Colonic mucosa (tissue), 4 donors: ENCODE measurements around the gene BBS2. TPM values are rescaled to one million over a fixed set of nuclear protein-coding genes. Genes with fewer than 3 reads are reported as not detected.

Experiments used
- DNase-seq: peaks from one replicate; pipeline ENCODE4 v3.0.0-alpha.2; 2020
- H3K27ac ChIP-seq: fragments of 200-600 bp; one replicate; pipeline ENCODE4 v1.8.0; 2021
- H3K27me3 ChIP-seq: fragments of 200-600 bp; one replicate; pipeline ENCODE4 v1.8.0; 2021
- H3K36me3 ChIP-seq: fragments of 200-600 bp; one replicate; pipeline ENCODE4 v1.8.0; 2021
- H3K4me1 ChIP-seq: fragments of 200-600 bp; one replicate; pipeline ENCODE4 v1.8.0; 2021; ENCODE audit warnings: mild to moderate bottlenecking
- H3K4me3 ChIP-seq: fragments of 200-600 bp; one replicate; pipeline ENCODE4 v1.8.0; 2021
- H3K9ac ChIP-seq, 2 donors: one replicate each; pipeline ENCODE4 v1.7.0; 2013; ENCODE audit warnings: control low read depth in 2 of 2, low read depth in 2 of 2, low read length in 2 of 2
- H3K9me3 ChIP-seq: fragments of 200-600 bp; one replicate; pipeline ENCODE4 v1.8.0; 2021
- CTCF ChIP-seq: fragments of 200-600 bp; IDR thresholded peaks from one replicate; pipeline ENCODE4 v1.8.0; 2022; ENCODE audit warnings: antibody characterized with exemption, mild to moderate bottlenecking
- intact Hi-C: fragments of 100-400 bp; cut with DNase I; formaldehyde crosslinking; loops from one replicate; pipeline ENCODE4 v1.14.1; 2022
- total RNA-seq, 2 donors: library from RNA; stranded (reverse); fragmentation: NEBNext Ultra II Directional in 1 of 2; extraction: Animal tissue kit (Norgen Biotek cat#: 25700) in 1 of 2; gene quantifications; one replicate each; pipeline ENCODE4 v1.2.1, GENCODE V29; 2021
- donor health status: healthy.
- donor health status: DM: no; HTN: no; CAD: no.
- donor health status: DM: no; HTN: no; CAD: no.

The BBS2 gene
- 10 to 100 TPM; 22.5 to 32.1 TPM for total RNA-seq

- H3K9me3 ChIP-seq = no peaks in the 10 kb centered on the region
These were observed at the start of gene BBS2 for GRCh38 chr16:56519459-56520250. BBS2 (minus strand) TSS chr16:56520024; CDS start chr16:56519862, 162 bp downstream.

GRCh38 chr16:56564793-56565477, 45.1 kb upstream of the BBS2 start, which contains the start of gene MT4:
MT4 (plus strand) TSS chr16:56565073; CDS start chr16:56565129, 56 bp downstream.
- Histone ChIP-seq H3K9ac (no peak within 1 kb of the TSS), H3K4me3 (no peak within 1 kb of the TSS), H3K9me3 (no peaks in the 10 kb centered on the region), H3K27ac (no peak within 1 kb of the TSS), H3K4me1 (no peaks in the 10 kb centered on the region), H3K36me3 (no peaks in the 10 kb centered on the region), H3K27me3 (no peaks in the 10 kb centered on the region)
- no peak for DNase-seq
- intact Hi-C loops = no loop called here
- no peak for TF ChIP-seq CTCF

More at GRCh38 chr16:56519459-56520250, at the start of gene BBS2:
- no peak for TF ChIP-seq CTCF
- no peaks in the 10 kb centered on the region for H3K27me3 ChIP-seq
- H3K4me3 ChIP-seq = peak within 1 kb of the TSS; percentile 99
- DNase-seq = peak; percentile 92
- peak within 1 kb of the TSS; percentile 63 to 93 for H3K9ac ChIP-seq
- intact Hi-C loops = loop anchor here (5.0 to 10.0 kb wide), 2 partner anchors 85 to 183 kb away; partner anchors contain the start of gene MT2A
- H3K27ac ChIP-seq = peak within 1 kb of the TSS; percentile 97
- H3K4me1 ChIP-seq = peaks cover 6% of the 10 kb centered on the region
- no peaks in the 10 kb centered on the region for H3K36me3 ChIP-seq

- no peak for DNase-seq
- Histone ChIP-seq H3K27me3 (no peaks in the 10 kb centered on the region), H3K4me3 (no peak overlapping the region), H3K36me3 (no peaks in the 10 kb centered on the region), H3K9me3 (no peaks in the 10 kb centered on the region), H3K4me1 (no peaks in the 10 kb centered on the region), H3K9ac (no peak overlapping the region), H3K27ac (no peak overlapping the region)
- intact Hi-C loops = no loop called here
- TF ChIP-seq CTCF = no peak
These were observed 41.3 kb upstream of the BBS2 start for GRCh38 chr16:56561126-56561525.

GRCh38 chr16:56560447-56560846, 40.6 kb upstream of the BBS2 start:
- Histone ChIP-seq H3K4me3 (no peak overlapping the region), H3K9ac (no peak overlapping the region), H3K27ac (no peak overlapping the region), H3K9me3 (no peaks in the 10 kb centered on the region), H3K4me1 (no peaks in the 10 kb centered on the region), H3K27me3 (no peaks in the 10 kb centered on the region), H3K36me3 (no peaks in the 10 kb centered on the region)
- DNase-seq = no peak
- intact Hi-C loops = no loop called here
- no peak for TF ChIP-seq CTCF

- no peak overlapping the region for H3K4me3 ChIP-seq
These were observed 39.3 kb upstream of the BBS2 start for GRCh38 chr16:56559109-56559508.

More at GRCh38 chr16:56559109-56559508, 39.3 kb upstream of the BBS2 start:
- H3K9me3 ChIP-seq = no peaks in the 10 kb centered on the region
- intact Hi-C loops = no loop called here
- H3K4me1 ChIP-seq = no peaks in the 10 kb centered on the region
- TF ChIP-seq CTCF = no peak
- no peak overlapping the region for H3K27ac ChIP-seq
- H3K9ac ChIP-seq = no peak overlapping the region
- no peaks in the 10 kb centered on the region for H3K36me3 ChIP-seq
- DNase-seq = no peak
- no peaks in the 10 kb centered on the region for H3K27me3 ChIP-seq
